Measurements from ENCODE around the gene NLRC5. TPM values are rescaled to one million over a fixed set of nuclear protein-coding genes. Genes with fewer than 3 reads are reported as not detected.

Gene NLRC5
- total RNA-seq, 1 donor from 2014 or later = 114 TPM

- peak overlapping the region; percentile 5 for H3K27ac ChIP-seq
- H3K4me3 ChIP-seq = no peak overlapping the region
- no peaks in the 10 kb centered on the region for H3K9me3 ChIP-seq
- peaks cover 53% of the 10 kb centered on the region for H3K4me1 ChIP-seq
- DNase-seq (ENCODE audit: extremely low spot score in 2 of 2) = no peak
- H3K36me3 ChIP-seq = no peaks in the 10 kb centered on the region
- intact Hi-C loops (cut with DNase I) = no loop called here
- H3K27me3 ChIP-seq = no peaks in the 10 kb centered on the region
- TF ChIP-seq CTCF (IDR thresholded peaks at IDR 0.05) = no peak
- TF ChIP-seq POLR2A (IDR thresholded peaks at IDR 0.05) = no peak
- TF ChIP-seq POLR2AphosphoS5 (IDR thresholded peaks at IDR 0.05; ENCODE audit: insufficient read depth in 1 of 2, low read depth in 1 of 2) = no peak
These were observed 7.9 kb downstream of the NLRC5 start for GRCh38 chr16:56997264-56997663.

- no peak for DNase-seq (ENCODE audit: extremely low spot score in 2 of 2)
- peak overlapping the region; percentile 5 for H3K27ac ChIP-seq
- intact Hi-C loops (cut with DNase I) = no loop called here
These were observed 8.6 kb downstream of the NLRC5 start for GRCh38 chr16:56997931-56998330.

GRCh38 chr16:56998352-56998751 is 9.0 kb downstream of the NLRC5 start:
- Histone ChIP-seq H3K27ac (peak overlapping the region; percentile 5), H3K9me3 (no peaks in the 10 kb centered on the region)

More at GRCh38 chr16:56997931-56998330, 8.6 kb downstream of the NLRC5 start:
- no peaks in the 10 kb centered on the region for H3K27me3 ChIP-seq
- H3K9me3 ChIP-seq = no peaks in the 10 kb centered on the region
- H3K4me1 ChIP-seq = peaks cover 52% of the 10 kb centered on the region
- no peak overlapping the region for H3K4me3 ChIP-seq
- no peak for TF ChIP-seq POLR2AphosphoS5 (IDR thresholded peaks at IDR 0.05; ENCODE audit: insufficient read depth in 1 of 2, low read depth in 1 of 2)
- TF ChIP-seq CTCF (IDR thresholded peaks at IDR 0.05) = no peak
- TF ChIP-seq POLR2A (IDR thresholded peaks at IDR 0.05) = no peak
- H3K36me3 ChIP-seq = no peaks in the 10 kb centered on the region

GRCh38 chr16:56998861-56999260 is 9.5 kb downstream of the NLRC5 start:
- no peak for DNase-seq (ENCODE audit: extremely low spot score in 2 of 2)
- H3K4me1 ChIP-seq = peaks cover 47% of the 10 kb centered on the region
- no peaks in the 10 kb centered on the region for H3K9me3 ChIP-seq
- peak overlapping the region; percentile 70 for H3K27ac ChIP-seq
- H3K4me3 ChIP-seq = no peak overlapping the region
- H3K36me3 ChIP-seq = no peaks in the 10 kb centered on the region
- H3K27me3 ChIP-seq = no peaks in the 10 kb centered on the region
- intact Hi-C loops (cut with DNase I) = no loop called here
- TF ChIP-seq POLR2AphosphoS5 (IDR thresholded peaks at IDR 0.05; ENCODE audit: insufficient read depth in 1 of 2, low read depth in 1 of 2) = no peak
- TF ChIP-seq POLR2A (IDR thresholded peaks at IDR 0.05) = no peak
- no peak for TF ChIP-seq CTCF (IDR thresholded peaks at IDR 0.05)

More at GRCh38 chr16:56998352-56998751, 9.0 kb downstream of the NLRC5 start:
- DNase-seq (ENCODE audit: extremely low spot score in 2 of 2) = no peak
- intact Hi-C loops (cut with DNase I) = no loop called here
- Histone ChIP-seq H3K27me3 (no peaks in the 10 kb centered on the region), H3K4me1 (peaks cover 49% of the 10 kb centered on the region), H3K36me3 (no peaks in the 10 kb centered on the region), H3K4me3 (no peak overlapping the region)
- TF ChIP-seq CTCF (IDR thresholded peaks at IDR 0.05) = no peak
- TF ChIP-seq POLR2AphosphoS5 (IDR thresholded peaks at IDR 0.05; ENCODE audit: insufficient read depth in 1 of 2, low read depth in 1 of 2) = no peak
- TF ChIP-seq POLR2A (IDR thresholded peaks at IDR 0.05) = no peak

- Histone ChIP-seq H3K36me3 (no peaks in the 10 kb centered on the region), H3K27me3 (no peaks in the 10 kb centered on the region), H3K4me3 (no peak overlapping the region), H3K4me1 (peaks cover 39% of the 10 kb centered on the region), H3K27ac (peak overlapping the region; percentile 70), H3K9me3 (no peaks in the 10 kb centered on the region)
- DNase-seq (ENCODE audit: extremely low spot score in 2 of 2) = no peak
- intact Hi-C loops (cut with DNase I) = no loop called here
- TF ChIP-seq POLR2A (IDR thresholded peaks at IDR 0.05) (no peak), POLR2AphosphoS5 (IDR thresholded peaks at IDR 0.05; ENCODE audit: insufficient read depth in 1 of 2, low read depth in 1 of 2) (no peak), CTCF (IDR thresholded peaks at IDR 0.05) (no peak)
These were observed 10.3 kb downstream of the NLRC5 start for GRCh38 chr16:56999409-57000270.

Measured in vagina (tissue), 2 donors.